Activated CD8-positive, alpha-beta memory T cell treated with anti-CD3 and anti-CD28 coated beads, Interleukin-2, amount 50 U/mL, for 1 hour (primary cell): ENCODE measurements around the gene TRAK2.
"Not testable (repeated sequence)": the region's sequence is repeated elsewhere in the genome, so short reads cannot be mapped to it uniquely, and the experiment has no call there.

Experiments used
- DNase-seq: peaks from one replicate; pipeline ENCODE4 v3.0.0-alpha.2; 2020; ENCODE audit errors: extremely low read depth

TRAK2 gene

DNA sequence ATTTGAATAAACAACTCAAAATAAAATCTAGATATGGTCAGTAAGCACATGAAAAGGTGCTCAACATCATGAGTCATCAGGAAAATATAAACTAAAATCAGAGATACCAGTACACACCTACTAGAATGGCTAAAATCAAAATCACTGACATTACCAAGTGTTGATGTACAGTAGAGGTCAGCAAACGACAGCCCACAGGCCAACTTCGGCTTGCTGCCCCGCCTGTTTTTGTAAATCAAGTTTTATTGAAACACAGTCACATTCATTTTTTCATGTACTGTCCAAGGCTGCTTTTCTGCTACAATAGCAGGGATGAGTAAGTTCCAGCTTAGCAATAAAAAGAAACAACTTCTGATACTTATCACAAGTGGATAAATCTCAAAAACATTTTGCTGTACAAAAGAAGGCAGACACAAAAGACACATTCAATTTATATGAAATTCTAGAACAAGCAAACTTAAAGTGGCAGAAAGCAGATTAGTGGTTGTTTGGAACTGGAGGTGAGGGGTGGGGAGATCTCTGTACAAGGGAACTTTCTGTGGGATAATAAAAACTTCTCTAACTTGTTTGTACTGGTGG is 32.1 kb downstream of the TRAK2 start:
- DNase-seq = no peak

DNA sequence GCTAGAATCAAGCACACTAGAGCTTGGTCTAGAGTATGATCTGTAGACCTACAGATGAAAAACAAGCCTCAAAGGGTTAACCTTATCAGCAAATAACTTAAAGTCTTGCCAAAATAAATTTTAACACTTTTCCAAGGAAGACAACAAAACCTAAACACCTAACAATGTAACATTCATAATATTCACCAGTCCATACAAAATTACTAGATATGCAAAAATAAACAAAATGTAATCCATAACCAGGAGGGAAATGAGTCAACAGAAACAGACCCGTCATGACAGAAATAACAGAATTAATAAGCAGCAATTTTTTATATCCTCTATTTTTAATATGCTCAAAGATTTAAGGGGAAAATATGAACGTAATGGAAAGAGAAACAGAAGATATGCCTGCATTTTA is 36.1 kb downstream of the TRAK2 start:
- no peak for DNase-seq

DNA sequence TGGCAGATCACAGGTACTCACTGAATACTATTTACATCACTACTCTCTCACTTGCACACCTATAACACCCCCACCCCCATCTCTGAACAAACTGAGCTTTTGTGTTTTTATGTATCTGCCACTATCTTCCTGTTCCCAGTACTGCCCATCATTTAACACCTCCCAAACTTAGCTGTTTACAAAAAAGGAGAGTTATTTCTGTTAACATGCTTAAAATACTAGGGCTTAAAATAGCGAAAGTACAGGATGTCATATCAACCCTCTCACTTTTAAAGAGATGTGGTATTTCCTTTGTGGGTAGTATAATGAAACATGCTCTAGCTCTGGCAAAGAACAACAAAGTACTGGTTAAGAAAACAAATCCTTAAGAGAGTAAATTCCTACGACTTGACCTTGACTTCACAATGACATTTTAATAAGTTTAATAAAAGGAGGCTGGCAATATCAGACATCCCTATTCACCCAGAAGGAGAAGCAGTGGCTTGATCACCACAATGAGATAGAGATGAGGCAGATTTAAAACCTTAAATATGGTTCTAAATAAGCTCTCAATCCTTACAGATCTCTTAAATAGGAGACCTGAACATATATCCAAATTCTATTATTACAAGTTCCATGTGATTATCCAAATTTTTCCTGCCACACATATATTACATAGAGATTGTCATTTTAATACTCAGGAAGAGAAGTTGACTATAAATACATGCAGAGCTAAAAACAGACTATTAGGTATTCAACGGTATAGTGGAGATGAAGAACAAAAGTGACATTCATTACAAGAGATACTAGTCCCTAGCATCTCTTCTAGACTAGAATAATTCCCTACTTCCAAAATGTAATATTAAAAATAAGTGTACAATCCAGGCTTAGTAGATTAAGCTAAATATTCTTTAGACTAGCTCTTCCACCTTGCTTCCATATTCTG is 36.9 kb downstream of the TRAK2 start:
- no peak for DNase-seq

DNA sequence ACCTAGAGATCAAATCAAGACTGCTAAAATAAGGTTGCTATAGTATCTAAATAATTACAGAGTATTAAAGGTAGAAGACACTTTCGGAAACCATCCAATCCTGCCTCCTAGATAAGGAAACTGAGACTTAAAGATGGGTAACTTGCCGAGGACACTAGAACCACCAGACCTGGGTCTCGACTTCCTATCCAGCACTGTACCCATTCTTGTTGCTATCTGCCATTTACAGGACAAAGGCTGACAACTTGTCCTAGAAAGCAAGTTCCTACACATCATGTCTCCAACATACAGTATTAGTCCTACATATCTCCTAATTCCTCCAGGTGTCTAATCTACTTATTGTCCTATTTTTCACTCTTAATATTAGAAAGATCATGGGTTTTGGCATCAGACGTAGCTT is 37.7 kb downstream of the TRAK2 start:
- DNase-seq = no peak

DNA sequence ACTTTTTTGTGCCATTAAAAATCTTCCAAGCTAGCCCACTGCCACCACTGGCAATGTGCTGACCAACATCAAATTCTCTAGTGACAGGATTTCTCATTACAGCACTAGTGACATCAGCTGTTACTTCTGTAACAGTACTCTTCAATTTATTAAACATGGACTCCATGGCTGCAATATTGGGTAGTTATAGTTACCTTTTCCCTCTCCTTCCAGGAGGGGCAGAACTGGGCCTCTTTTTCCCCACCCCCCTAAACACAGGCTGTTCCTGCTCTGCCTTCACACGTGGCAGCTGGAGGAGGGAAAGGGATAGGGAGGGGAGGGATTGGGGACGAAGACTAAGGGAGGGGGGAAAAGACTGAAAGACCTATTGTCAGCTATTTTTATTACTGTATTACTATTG is 38.1 kb downstream of the TRAK2 start:
- DNase-seq = no peak

DNA sequence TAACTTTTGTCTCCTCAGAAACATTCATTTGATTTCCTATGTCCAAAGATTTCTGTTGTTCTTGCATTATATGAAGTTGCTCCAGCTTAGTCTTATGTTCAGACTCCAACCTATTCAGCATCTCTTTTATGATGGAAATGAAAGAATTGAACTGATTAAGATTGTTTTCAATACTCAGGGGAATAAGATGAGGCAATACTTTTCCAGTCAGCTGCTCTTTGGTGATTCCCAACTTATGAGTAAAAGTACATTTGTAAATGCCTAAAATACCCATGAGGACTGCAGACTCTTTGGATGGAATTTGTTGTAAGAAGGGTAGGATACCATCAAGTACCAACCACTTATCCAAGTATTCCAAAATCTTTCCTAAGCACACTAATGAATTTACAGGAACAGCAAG is 39.8 kb downstream of the TRAK2 start:
- no peak for DNase-seq

DNA sequence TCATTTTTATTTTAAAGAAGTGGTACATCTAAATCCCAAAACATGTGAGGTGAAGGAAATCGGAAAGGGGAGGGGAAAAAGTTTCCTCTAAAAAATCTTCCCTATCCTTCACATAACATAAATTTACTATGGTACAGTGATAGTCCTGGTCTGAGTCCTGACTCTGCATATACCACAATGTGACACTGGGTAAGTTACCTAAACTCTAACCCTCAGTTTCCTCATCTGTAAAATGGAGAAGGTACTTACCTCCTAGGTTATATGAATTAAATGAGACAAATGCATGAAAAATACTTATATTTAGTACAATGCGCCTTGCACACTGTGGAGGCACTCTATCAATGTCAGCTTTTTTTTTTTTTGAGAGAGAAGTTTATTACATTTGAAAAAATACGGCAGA is 42.3 kb downstream of the TRAK2 start:
- no peak for DNase-seq

DNA sequence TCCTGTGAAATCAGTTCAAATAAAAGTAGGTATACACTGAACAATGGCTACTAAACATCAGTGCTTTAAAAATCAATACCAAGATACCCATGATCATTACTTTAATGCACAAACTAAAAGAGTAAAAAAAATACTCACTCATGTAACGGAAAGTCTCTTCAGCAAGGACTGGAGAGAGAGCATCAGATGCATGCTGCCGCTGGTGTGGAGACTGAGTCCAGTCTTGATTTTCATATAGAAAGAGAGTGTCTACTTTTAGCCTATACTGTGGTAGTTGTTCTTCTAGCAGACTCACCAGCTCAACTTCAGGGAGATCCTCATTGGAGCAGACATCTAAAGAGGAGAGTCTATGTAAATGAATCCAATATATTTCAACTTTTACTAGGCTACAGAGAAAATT is 44.0 kb downstream of the TRAK2 start:
- DNase-seq = no peak

DNA sequence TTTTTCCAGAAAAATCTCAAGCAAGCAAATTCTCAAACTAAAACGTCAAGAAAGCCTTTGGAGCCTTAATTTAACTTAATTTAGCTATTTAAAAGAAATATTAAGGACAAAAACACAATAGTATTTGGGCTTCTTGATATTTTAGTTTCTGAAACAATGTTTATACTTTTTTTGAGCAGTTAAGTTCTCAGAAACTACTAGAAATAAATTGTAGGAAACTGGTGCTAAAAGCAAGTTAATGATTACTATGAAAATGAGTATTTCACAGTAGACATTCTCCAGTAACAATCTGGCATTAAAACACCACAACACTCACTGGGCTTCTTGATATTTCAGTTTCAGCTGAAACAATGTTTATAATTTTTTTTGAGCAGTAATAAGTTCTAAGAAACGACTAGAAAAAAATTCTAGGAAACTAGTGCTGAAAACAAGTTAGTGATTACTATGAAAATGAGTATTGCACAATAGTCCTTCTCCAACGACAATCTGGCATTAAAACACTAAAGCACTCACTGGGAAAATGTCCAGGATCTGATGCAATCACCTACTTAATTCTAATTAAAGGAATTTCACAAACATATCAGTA is 45.1 kb downstream of the TRAK2 start:
- no peak for DNase-seq

DNA sequence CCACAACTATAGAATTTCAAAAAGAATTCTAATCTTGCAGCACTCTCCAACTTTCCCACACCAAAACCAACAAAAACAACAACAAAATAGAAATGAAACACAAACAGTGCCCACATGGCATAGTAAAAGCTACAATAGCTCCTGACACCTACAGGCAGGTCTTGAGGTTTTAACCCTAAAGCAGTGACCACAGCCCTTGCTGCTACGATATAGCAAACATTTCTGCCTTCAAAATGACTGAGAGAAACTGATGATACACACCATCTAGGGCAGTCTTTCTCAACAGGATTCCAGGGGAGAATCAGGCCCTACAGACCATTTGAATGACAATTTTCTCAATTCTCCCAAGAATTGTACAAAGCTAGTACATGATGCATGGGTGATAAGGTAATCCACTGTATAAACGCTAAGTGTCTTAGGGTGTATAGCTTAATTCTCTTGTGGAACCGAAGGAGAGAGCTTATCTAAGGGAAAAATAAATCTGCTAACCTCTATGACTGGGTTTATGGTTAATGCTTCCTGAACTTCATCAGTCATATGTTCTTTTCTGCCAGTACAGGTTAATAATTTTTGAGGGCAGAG is 46.5 kb downstream of the TRAK2 start:
- no peak for DNase-seq

DNA sequence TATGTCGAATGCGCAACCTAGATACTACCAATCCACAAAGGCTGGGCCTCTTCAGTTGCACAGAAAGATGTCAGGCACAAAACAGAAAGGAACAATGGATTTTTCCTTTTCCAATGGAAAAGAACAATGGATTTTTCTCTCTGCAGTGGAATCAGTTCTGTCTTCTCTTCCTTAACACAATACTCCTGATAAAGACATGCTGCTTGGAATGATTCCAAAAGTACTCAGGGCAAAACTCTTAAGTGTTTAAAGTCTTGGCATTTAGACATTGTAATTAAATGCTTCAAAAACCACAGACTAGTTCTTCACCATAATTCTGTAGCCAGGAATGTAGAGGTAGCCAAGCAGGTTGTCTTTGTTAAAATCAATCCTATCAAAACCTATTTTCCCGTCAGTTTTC is 47.4 kb downstream of the TRAK2 start:
- no peak for DNase-seq

DNA sequence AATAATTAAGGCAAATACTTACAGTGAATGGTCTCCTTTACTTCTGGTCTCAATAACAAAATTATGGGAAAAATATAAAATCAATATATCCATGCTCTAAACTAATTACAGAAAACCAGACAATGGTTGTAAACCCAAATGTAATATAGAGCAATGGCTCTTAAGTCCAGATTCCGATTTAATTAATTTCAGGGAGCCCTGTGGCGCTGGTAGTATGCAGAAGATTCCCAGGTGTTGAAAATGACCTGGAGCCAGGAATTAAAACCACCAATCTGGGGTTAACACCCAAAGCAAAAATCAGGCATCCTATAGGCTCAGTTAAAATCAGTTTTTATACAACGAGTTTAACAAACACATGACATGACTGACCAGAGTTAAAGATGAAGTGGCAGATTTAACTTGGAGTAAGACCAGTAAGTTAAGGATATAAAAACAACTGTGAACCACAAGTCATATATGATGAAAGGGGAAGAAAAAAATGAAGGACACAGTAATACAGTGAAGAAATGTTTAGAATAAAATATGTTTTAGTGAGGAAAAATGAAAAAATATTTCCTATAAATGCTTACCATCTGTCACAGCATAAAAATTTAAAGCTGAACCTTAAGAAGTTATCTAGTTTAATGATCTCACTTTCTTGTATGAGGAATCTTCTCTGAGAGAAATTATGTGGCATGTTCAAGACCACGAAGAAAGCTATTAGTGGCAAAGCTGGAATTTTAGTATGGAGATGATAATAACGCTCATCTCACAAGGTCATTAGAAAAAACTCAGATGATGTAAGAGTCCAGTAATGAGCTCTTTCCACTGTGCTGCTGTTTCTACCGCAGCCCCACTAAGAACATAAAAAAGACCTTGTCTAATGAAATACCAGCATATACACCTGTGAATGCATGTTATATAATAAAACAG is 48.4 kb downstream of the TRAK2 start:
- no peak for DNase-seq

DNA sequence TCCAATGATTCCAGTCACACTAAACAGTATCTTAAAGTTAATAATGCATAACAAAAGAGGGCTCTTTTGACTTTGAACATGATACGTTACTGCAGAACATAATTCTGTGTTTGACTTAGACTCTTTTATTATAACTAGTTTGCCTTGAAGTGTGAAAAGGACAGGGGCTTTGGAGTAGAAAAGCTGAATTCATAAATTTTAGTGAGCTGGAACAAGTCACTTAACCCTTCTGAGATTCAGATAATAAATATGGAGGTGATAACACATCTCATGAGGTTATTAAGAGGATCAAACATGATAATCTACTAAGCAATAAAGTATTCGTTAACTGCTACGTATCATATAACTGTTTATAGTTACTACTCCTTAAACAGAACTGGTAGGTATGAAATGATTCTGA is 49.4 kb downstream of the TRAK2 start:
- DNase-seq = no peak

DNA sequence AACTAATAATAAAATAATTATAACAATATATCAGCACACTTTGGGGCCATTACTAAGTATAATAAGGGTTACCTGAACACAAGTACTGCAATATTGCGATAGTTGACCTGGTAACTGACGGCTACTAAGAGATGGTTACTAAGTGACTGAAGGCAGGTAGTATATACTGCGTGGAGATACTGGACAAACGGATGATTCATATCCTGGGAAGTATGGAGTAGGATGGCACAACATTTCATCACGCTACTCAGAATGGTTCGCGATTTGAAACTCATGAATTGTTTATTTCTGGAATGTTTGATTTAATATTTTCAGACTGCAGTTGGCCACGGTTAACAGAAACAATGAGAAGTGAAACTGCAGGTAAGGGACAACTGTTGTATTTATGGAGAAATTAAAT is 54.7 kb downstream of the TRAK2 start:
- DNase-seq = no peak

DNA sequence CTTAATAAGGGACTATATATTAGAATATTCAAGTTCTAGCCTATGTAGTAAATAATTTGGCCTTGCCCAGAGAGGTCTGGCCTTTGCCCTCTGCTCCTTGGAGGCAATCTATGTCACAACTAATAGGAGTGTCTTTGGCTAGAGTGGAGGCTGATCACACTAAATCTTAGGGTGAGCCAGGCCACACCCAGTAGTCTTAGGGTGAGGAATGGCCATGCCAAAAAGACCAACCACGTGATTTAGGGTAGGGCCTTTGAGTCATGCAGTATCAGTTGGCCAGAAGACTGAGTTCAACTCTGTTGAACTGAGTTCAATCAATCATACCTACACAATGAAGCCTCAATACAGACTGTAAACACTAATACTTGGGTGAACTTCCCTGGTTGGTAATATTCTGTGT is 68.1 kb downstream of the TRAK2 start:
- no peak for DNase-seq

DNA sequence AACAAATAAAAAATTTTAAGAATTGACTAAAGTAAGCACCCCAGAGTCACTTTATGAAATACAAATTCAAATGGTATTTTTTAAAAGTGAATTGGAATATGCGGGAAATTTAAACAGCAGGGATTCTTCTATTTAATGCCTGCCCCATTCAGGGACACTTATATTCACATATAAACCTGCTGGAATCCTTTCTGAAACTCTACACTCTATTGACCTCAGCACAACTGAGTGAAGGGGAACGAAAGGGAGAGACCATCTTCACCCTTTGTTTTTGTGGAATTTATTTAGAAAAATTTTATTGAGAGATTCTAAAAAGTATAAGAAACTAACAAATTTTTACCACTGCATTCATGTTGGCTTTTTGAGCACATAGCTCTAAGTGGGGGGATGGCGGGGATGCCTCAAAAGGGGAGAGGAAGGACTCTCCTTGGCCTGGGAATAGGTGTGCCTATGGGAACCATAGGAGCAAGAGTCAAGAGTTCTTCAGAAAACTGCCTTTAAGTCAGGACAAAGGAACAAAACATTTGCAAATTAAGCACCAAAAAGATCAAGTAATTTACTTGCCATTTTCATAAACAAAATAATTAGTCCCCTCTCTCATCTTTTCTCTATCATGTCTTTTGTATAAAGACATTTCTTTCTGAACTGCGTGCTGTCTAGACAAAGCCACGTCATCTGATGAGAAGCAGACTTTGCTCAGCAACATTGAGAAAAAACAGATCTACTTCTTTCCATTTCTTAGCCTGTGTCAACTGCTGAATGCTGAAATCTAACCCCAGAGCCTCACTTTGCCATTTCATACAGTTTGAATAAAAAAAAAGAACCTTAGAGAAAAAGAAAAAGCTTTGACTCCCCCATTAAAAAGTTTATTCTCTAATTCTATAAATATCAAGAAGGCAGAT is 72.5 kb downstream of the TRAK2 start:
- no peak for DNase-seq

DNA sequence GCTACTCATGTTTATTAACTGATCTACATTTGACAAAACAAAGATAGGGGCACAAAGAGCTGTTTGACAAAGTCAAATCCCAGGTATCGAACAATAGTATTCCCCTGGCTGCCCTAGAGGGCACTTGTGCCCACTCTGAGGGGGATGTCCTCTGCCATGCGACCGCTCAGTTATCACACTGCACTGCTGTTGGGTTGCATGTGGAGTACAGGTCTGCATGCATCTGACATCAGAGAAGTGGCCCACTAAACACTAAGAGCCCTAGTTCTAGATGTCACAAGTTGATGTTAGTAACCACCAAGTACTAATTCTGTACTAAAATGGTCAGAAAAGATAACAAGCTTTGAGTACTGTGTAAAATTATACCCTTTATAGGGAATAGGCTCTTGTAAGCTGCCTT is 74.0 kb downstream of the TRAK2 start:
- DNase-seq = no peak

DNA sequence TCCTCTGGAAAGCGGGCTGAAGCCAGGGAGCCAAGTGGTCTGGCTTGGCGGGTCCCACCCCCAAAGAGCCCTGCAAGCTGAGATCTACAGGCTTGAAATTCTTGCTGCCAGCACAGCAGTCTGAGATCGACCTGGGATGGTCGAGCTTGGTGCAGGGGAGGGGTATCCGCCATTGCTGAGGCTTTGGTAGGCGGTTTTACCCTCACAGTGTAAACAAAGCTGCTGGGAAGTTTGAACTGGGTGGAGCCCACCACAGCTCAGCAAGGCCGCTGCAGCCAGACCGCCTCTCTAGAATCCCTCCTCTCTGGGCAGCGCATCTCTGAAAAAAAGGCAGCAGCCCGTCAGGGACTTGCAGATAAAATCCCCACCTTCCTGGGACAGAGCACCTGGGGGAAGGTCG is 81.5 kb downstream of the TRAK2 start:
- no peak for DNase-seq

DNA sequence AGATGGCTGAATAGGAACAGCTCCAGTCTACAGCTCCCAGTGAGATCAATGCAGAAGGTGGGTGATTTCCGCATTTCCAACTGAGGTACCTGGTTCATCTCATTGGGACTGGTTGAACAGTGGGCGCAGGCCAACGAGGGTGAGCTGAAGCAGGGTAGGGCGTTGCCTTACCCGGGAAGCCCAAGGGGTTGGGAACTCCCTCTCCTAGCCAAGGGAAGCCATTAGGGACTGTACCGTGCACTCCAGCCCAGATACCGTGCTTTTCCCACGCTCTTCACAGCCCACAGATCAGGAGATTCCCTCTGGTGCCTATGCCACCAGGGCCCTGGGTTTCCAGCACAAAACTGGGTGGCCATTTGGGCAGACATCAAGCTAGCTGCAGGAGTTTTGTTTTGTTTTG is 81.9 kb downstream of the TRAK2 start:
- DNase-seq = not testable (repeated sequence)

DNA sequence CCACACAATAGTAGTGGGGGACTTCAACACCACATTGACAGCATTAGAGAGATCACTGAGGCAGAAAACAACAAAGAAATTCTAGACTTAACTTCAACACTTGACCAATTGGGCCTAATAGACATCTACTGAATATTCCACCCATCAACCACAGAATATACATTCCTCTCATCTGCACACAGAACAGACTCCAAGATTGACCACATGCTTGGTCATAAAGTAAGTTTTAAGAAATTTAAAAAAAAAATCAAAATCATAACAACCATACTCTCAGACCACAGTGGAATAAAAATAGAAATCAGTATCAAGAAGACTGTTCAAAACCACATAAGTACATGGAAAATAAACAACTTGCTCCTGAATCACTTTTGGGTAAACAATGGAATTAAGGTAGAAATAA is 85.1 kb downstream of the TRAK2 start:
- DNase-seq = no peak
